Coronary artery (tissue), 2 donors: ENCODE measurements around the gene S100A9.

Experiments used
- DNase-seq: peaks from one replicate; pipeline ENCODE4 v3.0.0-alpha.2; 2017; ENCODE audit warnings: low spot score
- H3K27ac ChIP-seq, 2 donors: fragments of 200-600 bp; sonication (generic); one replicate each; pipeline ENCODE4 v1.5.1; 2016 to 2019
- H3K4me3 ChIP-seq: fragments of 200-600 bp; sonication (generic); 2 replicates; pipeline ENCODE4 v1.5.1; 2016; ENCODE audit warnings: mild to moderate bottlenecking, moderate library complexity
- CTCF ChIP-seq: fragments of 200-600 bp; sonication (generic); IDR thresholded peaks from one replicate; pipeline ENCODE4 v1.5.1; 2019; ENCODE audit warnings: antibody characterized with exemption

S100A9 gene

DNA sequence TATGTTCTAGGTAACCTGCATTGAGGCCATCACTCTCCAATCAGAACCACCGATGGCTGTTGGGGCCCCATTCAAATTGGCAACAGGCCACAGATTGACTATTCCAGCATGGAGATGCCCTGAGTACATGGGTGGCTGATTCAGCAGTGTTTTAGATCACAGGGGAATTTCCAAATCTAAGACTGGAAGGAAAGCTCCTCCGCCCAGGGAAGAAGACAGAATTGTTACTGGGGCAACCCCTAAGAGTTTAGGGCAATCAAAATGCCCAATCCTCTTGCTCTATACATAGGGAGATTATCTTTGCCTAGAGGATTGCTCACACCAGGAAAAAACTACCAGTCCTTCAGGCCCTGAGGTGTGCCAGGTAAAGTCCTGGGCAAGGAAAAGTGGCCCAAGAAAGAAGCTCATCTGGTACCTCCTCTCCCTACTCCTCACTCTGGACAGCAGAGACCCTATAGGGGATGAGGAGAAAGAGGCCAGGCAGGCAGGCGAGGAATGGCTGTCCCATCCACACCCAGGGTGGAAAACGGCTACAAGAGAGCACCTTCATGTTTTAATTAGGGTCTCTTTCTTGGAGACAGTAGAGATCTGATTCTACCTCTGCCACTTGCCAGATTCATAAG lies 27.4 kb downstream of the S100A9 start:
- no peak for TF ChIP-seq CTCF
- peak; percentile 50 for DNase-seq
- Histone ChIP-seq H3K27ac (peak overlapping the region in 1 of 2 donors; percentile 3), H3K4me3 (no peak overlapping the region)

- DNase-seq = peak; percentile 69
- TF ChIP-seq CTCF = no peak
- Histone ChIP-seq H3K27ac (peak overlapping the region in 1 of 2 donors; percentile 40), H3K4me3 (no peak overlapping the region)
Measured at GRCh38 chr1:153386500-153386901, 28.8 kb downstream of the S100A9 start.

- Histone ChIP-seq H3K4me3 (no peak overlapping the region), H3K27ac (peak overlapping the region in 1 of 2 donors; percentile 40)
- TF ChIP-seq CTCF = no peak
- DNase-seq = peak; percentile 4
Measured at GRCh38 chr1:153387001-153387400, 29.3 kb downstream of the S100A9 start.

DNA sequence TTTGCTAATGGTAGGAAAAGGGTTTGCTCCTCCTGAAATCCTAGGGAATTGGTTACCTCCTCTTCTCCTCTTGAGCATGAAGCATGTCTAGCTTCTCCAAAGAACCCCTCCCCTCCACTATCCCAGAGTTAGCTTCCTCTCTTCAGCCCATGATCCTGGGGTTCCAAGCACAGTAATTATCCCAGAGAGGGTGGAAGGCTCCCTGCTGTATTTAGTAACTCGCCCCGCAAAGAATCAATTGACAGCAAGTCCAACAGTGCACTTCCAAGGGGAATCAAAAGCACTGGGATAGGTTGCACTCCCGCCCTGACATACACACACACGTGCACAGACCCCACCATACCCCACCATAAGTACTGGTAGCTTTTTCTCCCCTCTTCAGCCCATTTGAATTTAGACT lies 30.1 kb downstream of the S100A9 start:
- TF ChIP-seq CTCF = no peak
- H3K4me3 ChIP-seq = no peak overlapping the region
- DNase-seq = peak; percentile 38
- no peak overlapping the region for H3K27ac ChIP-seq

GRCh38 chr1:153389401-153389800 lies 31.7 kb downstream of the S100A9 start:
- Histone ChIP-seq H3K27ac (no peak overlapping the region), H3K4me3 (no peak overlapping the region)
- TF ChIP-seq CTCF = no peak

GRCh38 chr1:153389973-153390879 lies 32.6 kb downstream of the S100A9 start:
- no peak for TF ChIP-seq CTCF
- no peak for DNase-seq
- Histone ChIP-seq H3K4me3 (peak overlapping the region; percentile 25), H3K27ac (peak overlapping the region in 1 of 2 donors; percentile 16)

More at GRCh38 chr1:153389401-153389800, 31.7 kb downstream of the S100A9 start:
- no peak for DNase-seq
